K562 (cell line): ENCODE data around the gene FOXP3. TPM values are rescaled to one million over a fixed set of nuclear protein-coding genes. Genes with fewer than 3 reads are reported as not detected.

Experiments
- ATAC-seq: fragments of 200-7000 bp; cut with Tn5 transposase; 3 replicates; pipeline ENCODE4 v1.9.1; 2020; ENCODE audit warnings: moderate library complexity
- BruUV-seq: library from RNA; stranded (reverse); fragments of 400-500 nt; replicated peaks from 2 replicates; lab custom pipeline; 2021; lab: Mats Ljungman, UMichigan
- CTCF ChIA-PET: fragments of 300-600 bp; formaldehyde crosslinking; extraction: SDS; loops from one replicate; lab custom pipeline; 2021; ENCODE audit warnings: low intra/inter-chr PET ratio; lab: Yijun Ruan, JAX
- POLR2A ChIA-PET: fragments of 300-600, 350-650 bp; sonication (Branson Sonifier 250); formaldehyde crosslinking; extraction: SDS; loops from one replicate; lab custom pipeline; 2021; ENCODE audit warnings: antibody characterized with exemption, inconsistent platforms; lab: Yijun Ruan, JAX
- DNase-seq, 4 experiments: peaks; one replicate each; pipeline versions ENCODE4 v3.0.0 to v3.0.0-alpha.2; 2011 to 2018; ENCODE audit warnings: low spot score in 3 of 4, mixed read lengths in 3 of 4; ENCODE audit errors: extremely low read depth in 1 of 4
- FAIRE-seq: peaks from 2 replicates; lab custom pipeline; 2011; peaks lifted over from hg19 to GRCh38; lab: Jason Lieb, UNC
- H2AFZ ChIP-seq: 2 replicates; pipeline ENCODE4 v1.6.0; 2011; ENCODE audit warnings: low read depth, low read length, control low read depth, inconsistent platforms
- H3K27ac ChIP-seq: fragments of 200-600 bp; 3 replicates; pipeline ENCODE4 v1.8.0; 2011; ENCODE audit warnings: low read depth, mild to moderate bottlenecking, control low read depth, inconsistent platforms, low read length, moderate library complexity, mixed read lengths; ENCODE audit errors: extremely low read depth
- H3K27me3 ChIP-seq, 2 experiments: fragments of 300-600 bp in 1 of 2; 2 replicates in 1 of 2; 3 replicates in 1 of 2; pipeline versions ENCODE4 v1.6.0 to v1.8.0; 2011; ENCODE audit warnings: inconsistent platforms in 2 of 2, low read length in 2 of 2, mild to moderate bottlenecking in 1 of 2, mixed read lengths in 1 of 2, moderate library complexity in 1 of 2; ENCODE audit not compliant: control insufficient read depth in 2 of 2, insufficient read depth in 2 of 2
- H3K36me3 ChIP-seq: fragments of 300-600 bp; 3 replicates; pipeline ENCODE4 v1.8.0; 2011; ENCODE audit warnings: mild to moderate bottlenecking, low read length, inconsistent platforms; ENCODE audit not compliant: control insufficient read depth, insufficient read depth
- H3K4me1 ChIP-seq, 2 experiments: fragments of 200-600 bp in 1 of 2; replicated peaks in 1 of 2; 2 replicates in 1 of 2; 3 replicates in 1 of 2; pipeline versions ENCODE4 v1.5.1 to v1.8.0; 2011; ENCODE audit warnings: inconsistent platforms in 2 of 2, low read length in 2 of 2, mild to moderate bottlenecking in 1 of 2, mixed read lengths in 1 of 2, moderate library complexity in 1 of 2; ENCODE audit not compliant: control insufficient read depth in 2 of 2, insufficient read depth in 2 of 2
- H3K4me2 ChIP-seq: 2 replicates; pipeline ENCODE4 v1.6.1; 2011; ENCODE audit warnings: low read length, control low read depth, inconsistent platforms, mixed read lengths; ENCODE audit not compliant: insufficient read depth
- H3K4me3 ChIP-seq: fragments of 200-600 bp; sonication (generic), shearing (Covaris generic); 2 replicates; pipeline ENCODE4 v1.5.1; 2016; ENCODE audit warnings: control low read depth, inconsistent platforms
- H3K79me2 ChIP-seq: fragments of 200-600 bp; 3 replicates; pipeline ENCODE4 v1.8.0; 2011; ENCODE audit warnings: low read length, inconsistent platforms; ENCODE audit not compliant: control insufficient read depth, insufficient read depth
- H3K9ac ChIP-seq, 2 experiments: 2 replicates each; pipeline versions ENCODE4 v1.6.0 to v1.6.1; 2011; ENCODE audit warnings: low read depth in 2 of 2, low read length in 2 of 2, control low read depth in 1 of 2, inconsistent platforms in 1 of 2, mild to moderate bottlenecking in 1 of 2, mixed read lengths in 1 of 2; ENCODE audit not compliant: insufficient read depth in 1 of 2
- H3K9me1 ChIP-seq: one replicate; pipeline ENCODE4 v1.6.0; 2011; ENCODE audit warnings: inconsistent platforms, mild to moderate bottlenecking, low read length, moderate library complexity; ENCODE audit not compliant: control insufficient read depth, insufficient read depth
- H3K9me3 ChIP-seq: replicated peaks from 2 replicates; pipeline ENCODE4 v1.5.1; 2011; ENCODE audit warnings: low read depth, low read length, inconsistent platforms; ENCODE audit not compliant: control insufficient read depth, insufficient read depth
- H4K20me1 ChIP-seq: replicated peaks from 2 replicates; pipeline ENCODE4 v1.6.1; 2011; ENCODE audit warnings: low read length, inconsistent platforms, mixed read lengths; ENCODE audit not compliant: control insufficient read depth, insufficient read depth
- C11orf30 ChIP-seq: fragments of 450-650 bp; IDR thresholded peaks from 2 replicates; pipeline ENCODE4 v1.6.1; 2016; ENCODE audit warnings: low read depth, mild to moderate bottlenecking
- ZNF280A ChIP-seq: fragments of 450-650 bp; IDR thresholded peaks from 2 replicates; pipeline ENCODE4 v1.6.1; 2018; ENCODE audit warnings: mild to moderate bottlenecking, low read depth; ENCODE audit not compliant: partially characterized antibody
- ZNF316 ChIP-seq: fragments of 450-650 bp; IDR thresholded peaks from 2 replicates; pipeline ENCODE4 v1.6.1; 2016
- ZNF717 ChIP-seq: fragments of 250-450 bp; sonication (Bioruptor Pico); IDR thresholded peaks from 2 replicates; pipeline ENCODE4 v1.5.0; 2021
- ZNF77 ChIP-seq: fragments of 250-450 bp; sonication (Bioruptor Pico); IDR thresholded peaks from 2 replicates; pipeline ENCODE4 v1.5.0; 2020
- WGBS: fragments of 100-300 bp; shearing (Covaris generic); methylation state at CpG from one replicate; pipeline ENCODE4 v1.1.6; 2016; ENCODE audit warnings: low coverage, mixed read lengths; ENCODE audit not compliant: insufficient coverage; ENCODE audit errors: missing lambda C conversion rate; 5-methylcytosine and 5-hydroxymethylcytosine counted together
- in situ Hi-C: fragments of 300-500 bp; cut with MboI; formaldehyde crosslinking; loops from 4 replicates; pipeline ENCODE4 v1.15.0; 2018; ENCODE audit warnings: inconsistent platforms, mixed read lengths
- intact Hi-C: fragments of 100-400 bp; cut with micrococcal nuclease; formaldehyde crosslinking; loops from 2 replicates; pipeline ENCODE4 v1.14.2; 2022
- polyA plus RNA-seq, 8 experiments: library from polyadenylated mRNA; depleted of rRNA in 4 of 8; stranded (reverse) in 5 of 8; unstranded in 3 of 8; fragments of >200 nt; fragmentation: Nextera tagmentation in 2 of 8; fragmentation: Illumina TruSeq in 1 of 8; extraction: Ambion mirVana in 2 of 8; extraction: Trizol in 1 of 8; gene quantifications; 2 replicates each; pipeline versions ENCODE4 v1.2.1 to v1.2.3, GENCODE V29; 2011 to 2014; ENCODE audit warnings: inconsistent platforms in 1 of 8, missing spikeins in 1 of 8
- total RNA-seq, 7 experiments: library from RNA; depleted of rRNA in 6 of 7; stranded (reverse); fragments of >200 nt in 6 of 7; fragmentation: Illumina TruSeq in 2 of 7; extraction: Trizol in 2 of 7; gene quantifications; 2 replicates each; pipeline versions ENCODE4 v1.2.1 to v1.2.3, GENCODE V29; 2011 to 2021; ENCODE audit warnings: low replicate concordance in 1 of 7
- TF ChIP-seq, protein P1 (sequence below), 2 experiments: IDR thresholded peaks; 2 replicates each; pipeline ENCODE4 v1.6.1; 2011; ENCODE audit warnings: borderline replicate concordance in 1 of 2, control low read depth in 1 of 2, low read depth in 1 of 2, low read length in 1 of 2, mild to moderate bottlenecking in 1 of 2, mixed read lengths in 1 of 2, moderate library complexity in 1 of 2; ENCODE audit not compliant: insufficient read depth in 1 of 2, insufficient read length in 1 of 2, poor library complexity in 1 of 2, severe bottlenecking in 1 of 2; ENCODE audit errors: extremely low read depth in 1 of 2

FOXP3 gene
- total and polyA plus RNA-seq, 9 of the 15 experiments (the other 6 are each of a cell fraction or from before 2014, with no cell fraction given): 0.04 to 0.24 (median 0.07) TPM; not detected in 4

- no TSS peak for BruUV-seq
- Histone ChIP-seq H3K79me2 (no peaks in the 10 kb centered on the region), H3K27ac (no peak within 1 kb of the TSS), H3K4me1 (peaks cover 3 to 4% of the 10 kb centered on the region in 2 experiments; a peak in 4 of 5 replicates), H3K9me1 (no peaks in the 10 kb centered on the region), H2AFZ (0 out of 2 replicates have a peak within 1 kb of the TSS, but pooled peaks have one; percentile 24), H3K27me3 (peaks cover 0 to 7% of the 10 kb centered on the region in 2 experiments; a peak in 2 of 5 replicates), H3K9ac (peak within 1 kb of the TSS in 1 of 2 experiments; percentile 26; a peak in 1 of 4 replicates), H4K20me1 (no peaks in the 10 kb centered on the region), H3K4me2 (no peak within 1 kb of the TSS), H3K4me3 (no peak within 1 kb of the TSS), H3K36me3 (no peaks in the 10 kb centered on the region), H3K9me3 (no peaks in the 10 kb centered on the region)
- no peak for DNase-seq
- no peak for ATAC-seq
- CTCF ChIA-PET: no interaction called here
- POLR2A ChIA-PET: no interaction called here
- WGBS: 47% methylated on average over 9 of the region's 15 CpGs
- intact Hi-C loops: no loop called here
- FAIRE-seq: no peak
- in situ Hi-C loops: loop anchor here (10.0 kb wide), 1 partner anchor 261 kb away; the partner anchor contains the start of gene GAGE12F
- no peak for TF ChIP-seq ZNF717 (CRISPR knock-in tag)
- TF ChIP-seq, protein P1, sequence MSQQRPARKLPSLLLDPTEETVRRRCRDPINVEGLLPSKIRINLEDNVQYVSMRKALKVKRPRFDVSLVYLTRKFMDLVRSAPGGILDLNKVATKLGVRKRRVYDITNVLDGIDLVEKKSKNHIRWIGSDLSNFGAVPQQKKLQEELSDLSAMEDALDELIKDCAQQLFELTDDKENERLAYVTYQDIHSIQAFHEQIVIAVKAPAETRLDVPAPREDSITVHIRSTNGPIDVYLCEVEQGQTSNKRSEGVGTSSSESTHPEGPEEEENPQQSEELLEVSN (IDR thresholded peaks at IDR 0.05; ENCODE audit: borderline replicate concordance in 1 of 2, extremely low read depth in 1 of 2, insufficient read depth in 1 of 2, insufficient read length in 1 of 2, low read depth in 1 of 2, low read length in 1 of 2, poor library complexity in 1 of 2, severe bottlenecking in 1 of 2): peak in 1 of 2 experiments; percentile 13
Measured at GRCh38 chrX:49303346-49303745, 38.8 kb upstream of the FOXP3 start, which contains the start of gene GAGE10. Gene GAGE10, plus strand, starts transcription at chrX:49303646. Its CDS starts 1,214 bp downstream, at chrX:49304860.

GRCh38 chrX:49300703-49301102 lies 36.2 kb upstream of the FOXP3 start:
- 11% methylated on average over 1 of the region's 1 CpG for WGBS
- ATAC-seq (no peak), FAIRE-seq (no peak), DNase-seq (no peak)
- H3K27me3 ChIP-seq: peaks cover 0 to 7% of the 10 kb centered on the region in 2 experiments; a peak in 2 of 5 replicates
- TF ChIP-seq ZNF280A (no peak), C11orf30 (0 out of 2 replicates have a peak, but pooled peaks have one; percentile 27), ZNF316 (peak; percentile 75), ZNF77 (CRISPR knock-in tag) (no peak)
- no peaks in the 10 kb centered on the region for H3K9me1 ChIP-seq
- H3K36me3 ChIP-seq: no peaks in the 10 kb centered on the region
- no peak overlapping the region for H3K27ac ChIP-seq
- H3K79me2 ChIP-seq: no peaks in the 10 kb centered on the region
- POLR2A ChIA-PET: no interaction called here
- H3K4me3 ChIP-seq: no peak overlapping the region
- H3K4me1 ChIP-seq: no peaks in the 10 kb centered on the region; a peak in 1 of 5 replicates
- in situ Hi-C loops: loop anchor here (10.0 kb wide), 1 partner anchor 264 kb away; the partner anchor contains the start of gene GAGE12F
- BruUV-seq: no TSS peak
- no peaks in the 10 kb centered on the region for H3K9me3 ChIP-seq
- CTCF ChIA-PET: no interaction called here
- H2AFZ ChIP-seq: no peak overlapping the region
- no peaks in the 10 kb centered on the region for H4K20me1 ChIP-seq
- H3K9ac ChIP-seq: no peak overlapping the region
- H3K4me2 ChIP-seq: no peak overlapping the region
- intact Hi-C loops: no loop called here
